ENCODE data around the gene MDN1.

MDN1 gene

GRCh38 chr6:89819336-89820130, at the start of gene MDN1:
Gene MDN1 (minus strand): TSS chr6:89819794. CDS start chr6:89819607, 187 bp downstream.
- peak within 1 kb of the TSS; percentile 96 for H3K4me3 ChIP-seq (ENCODE audit: low read depth, low read length)
- peak; percentile 90 for DNase-seq (ENCODE audit: low read depth)
- TF ChIP-seq, protein P1, sequence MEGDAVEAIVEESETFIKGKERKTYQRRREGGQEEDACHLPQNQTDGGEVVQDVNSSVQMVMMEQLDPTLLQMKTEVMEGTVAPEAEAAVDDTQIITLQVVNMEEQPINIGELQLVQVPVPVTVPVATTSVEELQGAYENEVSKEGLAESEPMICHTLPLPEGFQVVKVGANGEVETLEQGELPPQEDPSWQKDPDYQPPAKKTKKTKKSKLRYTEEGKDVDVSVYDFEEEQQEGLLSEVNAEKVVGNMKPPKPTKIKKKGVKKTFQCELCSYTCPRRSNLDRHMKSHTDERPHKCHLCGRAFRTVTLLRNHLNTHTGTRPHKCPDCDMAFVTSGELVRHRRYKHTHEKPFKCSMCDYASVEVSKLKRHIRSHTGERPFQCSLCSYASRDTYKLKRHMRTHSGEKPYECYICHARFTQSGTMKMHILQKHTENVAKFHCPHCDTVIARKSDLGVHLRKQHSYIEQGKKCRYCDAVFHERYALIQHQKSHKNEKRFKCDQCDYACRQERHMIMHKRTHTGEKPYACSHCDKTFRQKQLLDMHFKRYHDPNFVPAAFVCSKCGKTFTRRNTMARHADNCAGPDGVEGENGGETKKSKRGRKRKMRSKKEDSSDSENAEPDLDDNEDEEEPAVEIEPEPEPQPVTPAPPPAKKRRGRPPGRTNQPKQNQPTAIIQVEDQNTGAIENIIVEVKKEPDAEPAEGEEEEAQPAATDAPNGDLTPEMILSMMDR (IDR thresholded peaks at IDR 0.05; ENCODE audit: low read depth, low read length, missing control alignments) = no peak
- in situ Hi-C loops (cut with HindIII; ENCODE audit: low sequenced_read_pairs) = no loop called here

GRCh38 chr6:89866024-89866678, 46.6 kb upstream of the MDN1 start:
- TF ChIP-seq, protein P1 (IDR thresholded peaks at IDR 0.05; ENCODE audit: low read depth, low read length, missing control alignments) = no peak

DNA sequence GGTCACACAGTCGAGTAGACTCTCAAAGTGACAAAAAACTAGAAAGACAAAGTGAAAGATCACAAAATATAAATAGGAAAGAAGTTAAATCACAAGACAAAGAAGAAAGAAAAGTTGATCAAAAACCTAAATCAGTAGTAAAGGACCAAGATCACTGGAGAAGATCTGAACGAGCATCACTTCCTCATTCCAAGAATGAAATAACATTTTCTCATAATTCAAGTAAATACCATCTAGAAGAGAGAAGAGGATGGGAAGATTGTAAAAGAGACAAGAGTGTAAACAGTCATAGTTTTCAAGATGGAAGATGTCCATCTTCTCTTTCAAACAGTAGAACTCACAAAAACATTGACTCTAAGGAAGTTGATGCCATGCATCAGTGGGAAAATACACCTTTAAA, 43.1 kb upstream of the MDN1 start:
- in situ Hi-C loops (cut with HindIII; ENCODE audit: low sequenced_read_pairs) = no loop called here
- TF ChIP-seq, protein P1 (IDR thresholded peaks at IDR 0.05; ENCODE audit: low read depth, low read length, missing control alignments) = no peak
- no peak overlapping the region for H3K4me3 ChIP-seq (ENCODE audit: low read depth, low read length)
- no peak for DNase-seq (ENCODE audit: low read depth)

More at GRCh38 chr6:89866024-89866678, 46.6 kb upstream of the MDN1 start:
- no peak for DNase-seq (ENCODE audit: low read depth)
- H3K4me3 ChIP-seq (ENCODE audit: low read depth, low read length) = no peak overlapping the region
- in situ Hi-C loops (cut with HindIII; ENCODE audit: low sequenced_read_pairs) = no loop called here

DNA sequence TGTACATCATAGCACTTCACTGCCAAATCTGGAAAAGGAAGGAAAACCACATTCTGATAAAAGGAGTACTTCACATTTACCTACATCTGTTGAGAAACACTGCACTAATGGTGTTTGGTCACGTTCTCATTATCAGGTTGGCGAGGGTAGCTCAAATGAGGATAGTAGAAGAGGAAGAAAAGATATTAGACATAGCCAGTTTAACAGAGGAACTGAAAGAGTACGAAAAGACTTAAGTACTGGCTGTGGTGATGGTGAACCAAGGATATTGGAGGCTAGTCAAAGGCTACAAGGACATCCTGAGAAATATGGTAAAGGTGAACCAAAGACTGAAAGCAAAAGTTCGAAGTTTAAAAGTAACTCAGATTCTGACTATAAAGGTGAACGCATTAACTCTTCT, 42.7 kb upstream of the MDN1 start:
- TF ChIP-seq, protein P1 (IDR thresholded peaks at IDR 0.05; ENCODE audit: low read depth, low read length, missing control alignments) = no peak
- in situ Hi-C loops (cut with HindIII; ENCODE audit: low sequenced_read_pairs) = no loop called here

GRCh38 chr6:89859744-89860143, 40.1 kb upstream of the MDN1 start:
- no peak overlapping the region for H3K4me3 ChIP-seq (ENCODE audit: low read depth, low read length)
- DNase-seq (ENCODE audit: low read depth) = no peak
- in situ Hi-C loops (cut with HindIII; ENCODE audit: low sequenced_read_pairs) = no loop called here
- TF ChIP-seq, protein P1 (IDR thresholded peaks at IDR 0.05; ENCODE audit: low read depth, low read length, missing control alignments) = no peak

More for the DNA sequence above, 42.7 kb upstream of the MDN1 start:
- no peak overlapping the region for H3K4me3 ChIP-seq (ENCODE audit: low read depth, low read length)
- no peak for DNase-seq (ENCODE audit: low read depth)

DNA sequence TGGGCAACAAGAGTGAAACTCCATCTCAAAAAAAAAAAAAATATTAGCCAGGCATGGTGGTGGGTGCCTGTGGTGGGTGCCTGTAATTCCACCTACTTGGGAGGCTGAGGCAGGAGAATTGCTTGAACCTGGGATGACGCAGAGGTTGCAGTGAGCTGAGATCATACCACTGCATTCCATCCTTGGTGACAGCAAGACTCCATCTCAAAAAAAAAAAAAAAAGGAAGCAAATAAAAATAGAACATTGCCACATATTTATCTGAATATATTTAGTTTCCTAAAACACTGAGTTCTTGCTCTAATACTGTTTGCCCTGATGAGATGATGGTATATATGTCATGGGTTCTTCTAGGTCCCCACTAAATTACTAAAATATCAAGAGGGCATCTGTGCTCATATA, 38.4 kb upstream of the MDN1 start:
- in situ Hi-C loops (cut with HindIII; ENCODE audit: low sequenced_read_pairs) = no loop called here
- TF ChIP-seq, protein P1 (IDR thresholded peaks at IDR 0.05; ENCODE audit: low read depth, low read length, missing control alignments) = no peak
- no peak overlapping the region for H3K4me3 ChIP-seq (ENCODE audit: low read depth, low read length)
- DNase-seq (ENCODE audit: low read depth) = no peak

Measured in astrocyte of the cerebellum (primary cell).